G401 (cell line): ENCODE data around the gene ADRA2B. TPM values are rescaled to one million over a fixed set of nuclear protein-coding genes. Genes with fewer than 3 reads are reported as not detected.

Experiments
- DNase-seq: peaks from one replicate; pipeline ENCODE4 v3.0.0-alpha.2; 2015; ENCODE audit warnings: low spot score
- in situ Hi-C: cut with HindIII; loops from 2 replicates; pipeline ENCODE4 v1.10.0; 2016; ENCODE audit warnings: low sequenced_read_pairs, mixed read lengths
- total RNA-seq: library from RNA; depleted of rRNA; stranded (reverse); fragments of >200 nt; shearing (Covaris generic); gene quantifications from 2 replicates; pipeline ENCODE4 v1.2.3, GENCODE V29; 2014

The ADRA2B gene
- total RNA-seq, 1 experiment from 2014 or later: not detected

DNA sequence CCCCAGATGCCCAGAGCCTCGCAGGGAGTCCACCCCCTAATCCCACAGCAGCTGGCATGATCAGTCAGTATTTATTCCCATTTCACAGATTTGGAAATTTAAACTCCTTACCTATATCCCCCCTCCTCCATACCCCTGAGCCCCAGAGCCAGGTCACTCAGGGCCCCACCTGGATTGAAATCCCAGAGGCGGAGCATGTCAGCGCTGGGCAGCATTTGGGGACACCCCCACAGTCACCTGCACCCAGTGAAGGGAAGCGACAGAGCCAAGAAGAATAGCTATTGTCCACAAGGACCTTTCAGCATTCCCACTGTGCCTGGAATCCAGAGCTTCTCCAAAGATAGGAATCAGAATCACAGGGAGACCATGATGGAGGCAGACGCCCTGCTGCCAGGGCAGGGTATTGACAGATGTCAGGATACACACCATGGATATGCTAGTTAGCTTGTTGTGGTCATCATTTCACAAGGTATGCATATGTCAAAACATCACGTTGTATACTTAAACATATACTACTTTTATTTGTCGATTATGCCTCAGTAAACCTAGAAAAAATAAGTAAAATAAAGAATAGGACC, 22.9 kb upstream of the ADRA2B start:
- in situ Hi-C loops: no loop called here
- no peak for DNase-seq

- in situ Hi-C loops: no loop called here
- DNase-seq: no peak
Measured at GRCh38 chr2:96138179-96139145, 22.1 kb upstream of the ADRA2B start, which contains the start of gene ASTL. ASTL (minus strand) TSS chr2:96138502; CDS start chr2:96138436, 66 bp downstream.

DNA sequence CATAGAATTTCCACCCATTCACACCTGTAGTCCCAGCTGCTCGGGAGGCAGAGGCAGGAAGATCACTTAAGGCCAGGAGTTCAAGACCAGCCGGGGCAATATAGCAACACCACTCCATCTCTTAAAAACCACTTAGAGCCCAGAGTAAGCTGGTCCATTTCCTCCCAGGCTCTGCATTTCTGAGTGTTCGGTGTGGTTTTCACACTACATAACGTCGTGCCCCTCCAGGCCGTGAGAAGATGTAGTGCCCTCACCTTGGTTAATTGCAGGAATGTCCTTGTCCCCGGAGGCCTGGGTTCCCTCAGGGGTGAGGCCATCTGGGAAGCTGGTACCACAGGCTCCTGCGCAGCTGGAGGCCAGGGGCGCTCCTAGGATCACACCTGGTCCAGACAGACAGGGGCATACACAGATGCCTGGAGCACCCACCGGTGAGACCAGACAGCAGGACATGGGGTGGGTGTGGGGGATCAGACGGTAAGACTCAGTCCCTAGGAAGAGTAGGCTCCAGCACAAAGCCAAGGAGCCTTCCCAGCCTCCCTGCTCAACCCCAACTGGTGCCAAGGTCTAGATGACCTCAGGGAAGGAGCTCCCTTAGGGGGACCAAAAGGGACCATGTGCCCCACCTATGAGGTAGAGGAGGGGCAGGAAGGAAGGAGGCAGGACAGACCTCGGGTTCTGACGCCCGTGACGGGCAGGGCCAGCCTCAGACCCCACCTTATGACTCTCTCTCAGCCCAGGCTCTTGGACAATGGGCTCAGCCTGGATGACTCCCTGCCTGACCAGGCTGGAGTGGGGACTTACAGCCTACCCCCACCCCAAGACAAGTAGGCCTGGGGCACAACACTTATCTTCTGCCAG, 21.2 kb upstream of the ADRA2B start:
- in situ Hi-C loops: no loop called here
- no peak for DNase-seq

- DNase-seq: no peak
- in situ Hi-C loops: no loop called here
Measured at GRCh38 chr2:96136129-96136720, 19.9 kb upstream of the ADRA2B start.

DNA sequence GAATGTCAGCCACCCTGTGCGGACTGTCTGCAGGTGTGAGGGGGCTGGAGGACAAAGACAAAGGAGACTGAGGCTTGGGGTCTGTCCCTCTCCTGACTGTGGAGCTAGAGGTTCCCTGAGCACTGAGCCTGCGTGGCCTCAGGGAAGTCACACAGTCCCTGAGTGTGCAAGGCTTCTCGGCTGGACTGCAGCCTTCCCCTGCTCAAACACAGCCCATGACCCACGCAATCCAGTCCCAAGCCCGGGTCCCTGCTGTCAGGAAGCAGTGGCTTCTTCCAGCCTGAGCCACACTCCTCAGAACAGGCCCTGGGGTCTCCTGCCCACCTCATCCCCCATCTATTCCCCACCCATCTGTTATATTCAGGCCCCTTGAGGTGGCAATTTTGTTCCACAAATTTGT, 19.2 kb upstream of the ADRA2B start:
- no peak for DNase-seq
- in situ Hi-C loops: no loop called here

GRCh38 chr2:96135171-96135570, 18.8 kb upstream of the ADRA2B start:
- DNase-seq: no peak
- in situ Hi-C loops: no loop called here

DNA sequence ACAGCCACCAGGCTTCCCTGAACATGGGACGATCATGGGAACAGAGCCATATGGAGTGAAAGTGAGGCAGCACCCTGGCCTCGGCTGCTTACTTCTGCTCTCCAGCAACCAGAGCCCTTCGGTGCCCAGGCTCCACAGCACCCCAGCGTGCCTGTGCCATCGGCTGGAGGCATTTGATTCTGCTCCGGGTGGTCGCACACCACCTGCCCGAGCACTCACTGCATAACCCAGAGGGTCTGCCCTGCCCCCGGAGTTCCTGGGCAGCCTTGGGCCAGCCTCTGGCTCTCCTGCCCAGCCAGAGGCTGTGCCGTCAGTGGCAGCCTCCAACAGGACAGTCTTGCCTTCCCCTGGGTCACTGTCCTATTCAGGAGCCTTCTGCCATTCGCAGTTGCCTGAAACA, 18.1 kb upstream of the ADRA2B start:
- in situ Hi-C loops: no loop called here
- no peak for DNase-seq

- in situ Hi-C loops: no loop called here
- no peak for DNase-seq
Measured at GRCh38 chr2:96131813-96132745, 15.7 kb upstream of the ADRA2B start.

GRCh38 chr2:96131152-96131812, 14.9 kb upstream of the ADRA2B start:
- no peak for DNase-seq
- in situ Hi-C loops: no loop called here

DNA sequence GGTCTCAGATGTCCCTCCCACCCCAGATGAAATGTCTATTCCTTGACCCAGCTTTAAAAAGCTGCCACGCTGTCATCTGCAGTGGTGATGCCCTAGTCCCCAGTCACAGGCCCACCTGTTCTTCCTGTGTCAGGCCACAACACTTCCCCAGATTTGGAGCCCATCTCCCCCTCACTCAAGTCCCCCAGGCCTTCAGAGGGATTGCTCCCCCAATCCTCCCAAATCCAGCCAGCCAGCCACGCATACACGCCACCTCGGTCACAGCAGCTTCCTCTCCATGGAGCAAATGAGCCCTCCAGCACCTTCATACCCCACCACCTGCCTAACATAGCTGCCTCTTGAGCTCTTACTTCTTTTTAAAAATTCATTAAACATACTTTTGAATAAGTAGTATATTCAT, 14.1 kb upstream of the ADRA2B start:
- no peak for DNase-seq
- in situ Hi-C loops: no loop called here

- DNase-seq: no peak
- in situ Hi-C loops: no loop called here
Measured at GRCh38 chr2:96129528-96130120, 13.3 kb upstream of the ADRA2B start.

DNA sequence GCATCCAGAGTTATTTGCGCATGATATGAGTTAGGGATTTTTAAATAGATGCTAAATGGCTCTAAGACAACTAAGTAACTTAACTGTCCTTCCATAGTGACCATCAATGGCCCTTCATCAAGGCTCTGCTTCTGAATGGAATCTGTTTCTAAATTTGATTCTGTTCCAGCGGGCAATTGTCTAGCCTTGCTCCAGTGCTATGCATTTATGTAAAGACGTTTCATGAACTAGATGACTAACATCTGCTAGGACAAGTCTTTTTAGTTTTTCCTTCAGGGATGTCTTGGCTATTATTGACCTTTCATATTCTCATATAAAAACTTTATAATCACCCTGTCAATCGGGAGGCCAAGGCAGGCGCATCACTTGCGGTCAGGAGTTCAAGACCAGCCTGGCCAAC, 12.1 kb upstream of the ADRA2B start:
- in situ Hi-C loops: no loop called here
- DNase-seq: no peak

DNA sequence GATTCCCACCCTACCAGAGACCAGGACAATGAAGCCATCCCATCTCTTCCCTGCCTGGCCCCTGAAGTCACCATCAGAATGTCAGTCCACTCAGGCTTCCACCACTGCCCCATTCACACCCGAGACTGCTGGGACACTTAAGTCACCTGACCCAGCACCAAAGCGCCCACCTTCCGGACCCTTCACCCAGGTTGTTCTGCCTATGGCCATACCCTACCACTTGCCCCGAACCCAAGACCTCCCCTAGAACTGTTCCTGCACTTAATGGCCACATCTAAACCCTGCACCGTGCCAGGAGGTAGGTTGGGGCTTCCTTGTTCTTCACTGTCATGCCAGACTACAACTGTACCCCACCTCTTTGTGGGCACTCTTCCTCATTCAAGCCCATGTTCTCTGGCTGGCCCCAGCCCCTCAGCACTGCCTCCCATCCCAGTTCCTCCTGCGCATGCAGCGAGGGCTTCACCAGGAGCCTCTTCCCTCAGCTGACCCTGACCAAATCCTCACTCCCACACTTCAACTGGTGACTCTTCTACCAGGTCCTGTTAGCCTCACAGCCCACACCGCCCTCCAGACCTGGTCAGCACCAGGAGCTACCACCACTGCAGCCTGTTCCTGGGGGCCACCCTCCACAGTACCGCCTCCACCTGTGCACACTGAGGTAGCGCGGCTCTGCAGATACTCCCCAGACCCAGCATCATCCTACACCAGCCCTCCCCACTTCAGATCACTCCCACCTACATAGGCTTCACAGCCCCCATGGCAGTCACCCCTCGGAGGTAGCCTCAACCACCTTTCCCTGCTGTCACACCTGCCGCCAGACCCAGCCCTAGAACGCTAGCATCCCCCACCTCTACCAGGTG, 8.3 kb upstream of the ADRA2B start:
- DNase-seq: no peak
- in situ Hi-C loops: no loop called here

DNA sequence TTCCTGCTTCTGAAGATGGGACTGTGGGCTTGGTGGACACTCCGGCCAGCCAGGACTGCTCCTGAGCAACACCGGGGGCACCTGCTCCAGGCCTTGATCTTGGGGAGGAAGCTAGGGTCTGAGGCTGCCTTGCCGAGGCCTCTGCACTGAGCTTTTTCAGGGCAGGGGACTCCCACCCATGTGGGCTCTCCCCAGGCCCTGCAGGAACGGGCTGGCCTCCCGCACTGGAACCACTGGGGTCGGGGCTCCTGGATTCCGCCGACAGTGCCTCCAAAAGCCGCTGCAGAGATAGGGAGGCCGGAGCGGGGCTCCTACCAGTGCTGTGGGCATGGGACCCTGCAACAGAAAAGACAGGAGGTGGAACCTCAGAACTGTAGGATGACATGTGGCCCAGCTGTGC, 7.6 kb upstream of the ADRA2B start:
- no peak for DNase-seq
- in situ Hi-C loops: no loop called here

DNA sequence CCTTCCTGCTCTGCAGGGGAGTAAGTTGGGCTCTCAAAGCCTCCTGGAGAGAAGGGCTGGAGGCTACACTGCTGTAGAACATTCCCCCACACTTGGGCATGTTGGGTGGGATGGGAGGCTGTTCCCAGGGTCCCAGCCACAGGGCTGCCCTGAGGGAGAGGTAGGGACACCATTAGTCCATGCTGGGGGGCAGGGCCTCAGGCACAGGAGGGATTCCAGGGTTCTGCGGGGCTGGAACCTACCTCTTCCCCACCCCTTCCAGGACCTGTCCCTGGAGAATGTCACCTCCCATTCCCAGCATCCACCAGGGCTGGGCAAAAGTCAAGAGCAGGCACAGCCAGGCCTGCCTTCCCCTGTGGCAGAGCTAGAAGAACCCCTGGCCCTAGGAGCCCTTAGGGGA, 6.9 kb upstream of the ADRA2B start:
- in situ Hi-C loops: no loop called here
- DNase-seq: no peak

DNA sequence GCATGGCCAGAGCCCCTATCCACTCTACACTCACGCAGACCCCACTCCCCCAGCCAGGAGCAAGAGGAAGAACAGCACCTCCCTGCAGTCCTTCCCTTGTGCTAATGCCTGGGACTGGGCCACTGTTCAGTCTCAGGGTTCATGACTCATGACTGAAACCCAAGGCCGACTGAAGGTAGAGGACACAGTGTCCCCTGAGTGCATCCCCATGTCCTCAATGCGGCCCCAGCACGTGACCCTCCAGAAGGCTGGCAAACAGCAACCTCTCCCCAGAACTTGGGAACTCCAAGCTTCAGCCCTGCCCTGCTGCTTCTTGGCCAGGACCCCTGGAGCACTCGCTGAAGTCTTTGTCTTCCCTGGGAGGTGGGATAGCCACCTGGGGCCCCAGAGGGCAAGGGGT, 6.0 kb upstream of the ADRA2B start:
- no peak for DNase-seq
- in situ Hi-C loops: no loop called here

DNA sequence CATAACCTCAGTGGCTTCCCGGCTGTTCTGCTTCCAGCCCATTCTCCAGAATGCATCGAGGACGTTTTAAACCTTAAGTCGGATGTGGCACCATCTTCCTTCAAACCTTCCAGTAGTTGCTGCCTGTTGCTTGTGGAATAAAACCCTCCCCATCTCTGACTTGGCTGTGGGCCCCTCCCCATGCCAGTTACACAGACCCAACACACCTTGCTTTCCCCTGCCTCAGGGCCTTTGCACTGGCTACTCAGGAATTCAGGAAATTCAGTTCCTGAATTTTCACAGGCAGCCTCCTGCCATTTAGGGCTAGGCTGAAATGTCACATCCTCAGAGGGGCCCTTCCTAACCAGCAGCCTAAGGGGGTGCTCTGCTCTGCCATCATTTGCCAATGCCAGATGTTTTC, 5.0 kb upstream of the ADRA2B start:
- no peak for DNase-seq
- in situ Hi-C loops: no loop called here
